Activated naive CD8-positive, alpha-beta T cell treated with anti-CD3 and anti-CD28 coated beads for 36 hours (primary cell): ENCODE data around the gene NFYC. TPM values are rescaled to one million over a fixed set of nuclear protein-coding genes. Genes with fewer than 3 reads are reported as not detected.
A peak's percentile ranks its signal among the peaks of the same experiment; 100 is the strongest.

ENCODE experiments used
- DNase-seq: peaks from one replicate; pipeline ENCODE4 v3.0.0; 2021
- H3K27ac Mint-ChIP-seq: one replicate; pipeline ENCODE4 v1.8.0; 2022; ENCODE audit warnings: mild to moderate bottlenecking, moderate library complexity, mixed read lengths
- H3K27me3 Mint-ChIP-seq: one replicate; pipeline ENCODE4 v1.8.0; 2022; ENCODE audit warnings: mild to moderate bottlenecking, mixed read lengths
- H3K36me3 Mint-ChIP-seq: one replicate; pipeline ENCODE4 v1.8.0; 2021; ENCODE audit warnings: mild to moderate bottlenecking, mixed read lengths
- H3K4me1 Mint-ChIP-seq: one replicate; pipeline ENCODE4 v1.8.0; 2021; ENCODE audit warnings: mixed read lengths
- H3K4me3 Mint-ChIP-seq: one replicate; pipeline ENCODE4 v1.8.0; 2022; ENCODE audit warnings: mild to moderate bottlenecking, moderate library complexity, mixed read lengths
- H3K9me3 Mint-ChIP-seq: one replicate; pipeline ENCODE4 v1.8.0; 2022; ENCODE audit warnings: mixed read lengths
- total RNA-seq, 2 experiments: library from RNA; stranded (reverse); gene quantifications; one replicate each; pipeline ENCODE4 v1.2.3, GENCODE V29; 2021

Gene NFYC
- total RNA-seq, 2 experiments from 2014 or later: 58.2 to 59.0 TPM

GRCh38 chr1:40808002-40808401, 116.5 kb downstream of the NFYC start:
- H3K4me1 Mint-ChIP-seq: peaks cover 15% of the 10 kb centered on the region
- H3K36me3 Mint-ChIP-seq: no peaks in the 10 kb centered on the region
- H3K27me3 Mint-ChIP-seq: no peaks in the 10 kb centered on the region
- H3K27ac Mint-ChIP-seq: peak overlapping the region; percentile 8
- no peak overlapping the region for H3K4me3 Mint-ChIP-seq
- no peak for DNase-seq
- peaks cover 6% of the 10 kb centered on the region for H3K9me3 Mint-ChIP-seq

- Mint-ChIP-seq H3K4me1 (peaks cover 15% of the 10 kb centered on the region), H3K27me3 (no peaks in the 10 kb centered on the region), H3K4me3 (no peak overlapping the region), H3K36me3 (no peaks in the 10 kb centered on the region), H3K9me3 (peaks cover 6% of the 10 kb centered on the region), H3K27ac (peak overlapping the region; percentile 8)
- DNase-seq: no peak
Measured at GRCh38 chr1:40808444-40808843, 116.9 kb downstream of the NFYC start.

- Mint-ChIP-seq H3K27ac (no peak overlapping the region), H3K4me1 (peaks cover 15% of the 10 kb centered on the region), H3K9me3 (peaks cover 6% of the 10 kb centered on the region), H3K4me3 (no peak overlapping the region), H3K36me3 (no peaks in the 10 kb centered on the region), H3K27me3 (no peaks in the 10 kb centered on the region)
- DNase-seq: no peak
Measured at GRCh38 chr1:40808909-40809308, 117.4 kb downstream of the NFYC start.

GRCh38 chr1:40810927-40811326, 119.4 kb downstream of the NFYC start:
- no peaks in the 10 kb centered on the region for H3K36me3 Mint-ChIP-seq
- no peak overlapping the region for H3K4me3 Mint-ChIP-seq
- no peak for DNase-seq
- H3K9me3 Mint-ChIP-seq: peaks cover 6% of the 10 kb centered on the region
- H3K27me3 Mint-ChIP-seq: no peaks in the 10 kb centered on the region
- H3K4me1 Mint-ChIP-seq: peaks cover 15% of the 10 kb centered on the region
- H3K27ac Mint-ChIP-seq: no peak overlapping the region

- Mint-ChIP-seq H3K27me3 (peaks cover 3% of the 10 kb centered on the region), H3K27ac (no peak overlapping the region), H3K4me1 (peaks cover 10% of the 10 kb centered on the region), H3K4me3 (no peak overlapping the region), H3K36me3 (no peaks in the 10 kb centered on the region), H3K9me3 (no peaks in the 10 kb centered on the region)
- DNase-seq: no peak
Measured at GRCh38 chr1:40815420-40815819, 123.9 kb downstream of the NFYC start.

GRCh38 chr1:40817791-40818263, 126.3 kb downstream of the NFYC start:
- peaks cover 9% of the 10 kb centered on the region for H3K4me1 Mint-ChIP-seq
- no peak overlapping the region for H3K27ac Mint-ChIP-seq
- H3K9me3 Mint-ChIP-seq: no peaks in the 10 kb centered on the region
- H3K4me3 Mint-ChIP-seq: peak overlapping the region; percentile 76
- no peaks in the 10 kb centered on the region for H3K36me3 Mint-ChIP-seq
- DNase-seq: peak; percentile 33
- peaks cover 3% of the 10 kb centered on the region for H3K27me3 Mint-ChIP-seq

GRCh38 chr1:40818264-40818961, 126.9 kb downstream of the NFYC start:
- H3K27me3 Mint-ChIP-seq: peaks cover 3% of the 10 kb centered on the region
- DNase-seq: peak; percentile 85
- H3K4me3 Mint-ChIP-seq: peak overlapping the region; percentile 76
- H3K4me1 Mint-ChIP-seq: peaks cover 9% of the 10 kb centered on the region
- no peaks in the 10 kb centered on the region for H3K36me3 Mint-ChIP-seq
- H3K27ac Mint-ChIP-seq: peak overlapping the region; percentile 16
- H3K9me3 Mint-ChIP-seq: no peaks in the 10 kb centered on the region

GRCh38 chr1:40819101-40819500, 127.6 kb downstream of the NFYC start:
- Mint-ChIP-seq H3K4me1 (peaks cover 9% of the 10 kb centered on the region), H3K27me3 (peaks cover 3% of the 10 kb centered on the region), H3K4me3 (peak overlapping the region; percentile 76), H3K36me3 (no peaks in the 10 kb centered on the region), H3K27ac (no peak overlapping the region), H3K9me3 (no peaks in the 10 kb centered on the region)
- no peak for DNase-seq

GRCh38 chr1:40820251-40820797, 128.8 kb downstream of the NFYC start:
- Mint-ChIP-seq H3K4me3 (no peak overlapping the region), H3K4me1 (peaks cover 16% of the 10 kb centered on the region), H3K9me3 (no peaks in the 10 kb centered on the region), H3K27me3 (peaks cover 3% of the 10 kb centered on the region), H3K36me3 (no peaks in the 10 kb centered on the region), H3K27ac (no peak overlapping the region)
- DNase-seq: no peak

Other genes starting within 250 kb of the NFYC start
- gene ZFP69B, start 241.2 kb upstream of the NFYC start, total RNA-seq: 1 to 10 TPM; 8.0 to 8.3 TPM
- gene ZFP69, start 214.4 kb upstream of the NFYC start, total RNA-seq: 1 to 10 TPM; 4.2 to 4.6 TPM
- gene EXO5, start 182.9 kb upstream of the NFYC start, total RNA-seq: 10 to 100 TPM; 14.7 to 15.6 TPM
- gene ZNF684, start 160.1 kb upstream of the NFYC start, total RNA-seq: 1 to 10 TPM; 4.7 to 6.2 TPM
- 1 to 10 TPM; 1.1 to 1.9 TPM for gene RIMS3, start 26.0 kb upstream of the NFYC start, total RNA-seq
- under 1 TPM; 0.64 to 0.82 TPM for gene KCNQ4, start 92.1 kb downstream of the NFYC start, total RNA-seq
- 1 to 10 TPM; 4.3 to 5.3 TPM for gene CITED4, start 170.7 kb downstream of the NFYC start, total RNA-seq